ENCODE results near the gene SYT2. TPM values are rescaled to one million over a fixed set of nuclear protein-coding genes. Genes with fewer than 3 reads are reported as not detected.

Gene SYT2
- total and polyA plus RNA-seq, 2 of the 13 experiments (the other 11 are each of a cell fraction or from before 2014, with no cell fraction given): not detected

DNA sequence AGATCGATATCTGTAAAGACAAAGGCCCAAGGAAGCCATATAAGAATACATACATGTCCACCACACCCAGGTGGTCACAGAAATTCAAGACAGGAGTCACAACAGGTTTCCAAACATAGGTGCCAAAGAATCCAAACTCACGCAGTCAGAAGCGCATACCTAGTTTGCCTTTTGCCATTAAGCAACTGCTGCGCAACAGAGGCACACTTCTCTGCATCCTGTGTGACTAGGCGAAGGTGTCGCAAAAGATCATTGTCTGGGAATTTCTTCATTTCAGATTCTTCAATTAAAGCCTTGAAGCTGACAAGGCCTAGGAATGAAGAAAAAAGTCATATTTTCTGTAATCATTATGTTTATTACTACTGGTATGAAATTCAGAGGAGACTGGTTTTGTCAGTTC lies 32.2 kb upstream of the SYT2 start:
- Histone ChIP-seq H3K79me2 (ENCODE audit: insufficient read depth, low read length) (no peaks in the 10 kb centered on the region), H3K4me2 (ENCODE audit: low read depth, low read length) (no peak overlapping the region), H2AFZ (ENCODE audit: low read length) (no peak overlapping the region), H3K9ac (ENCODE audit: insufficient read depth, low read depth, low read length) (no peak overlapping the region), H4K20me1 (ENCODE audit: insufficient read depth, low read length) (no peaks in the 10 kb centered on the region), H3K4me3 (replicated peaks in 1 of 3; ENCODE audit: insufficient read depth in 1 of 3, low read depth in 2 of 3, low read length in 3 of 3) (no peak overlapping the region), H3K36me3 (replicated peaks in 1 of 2; ENCODE audit: control insufficient read depth in 1 of 2, insufficient read depth in 2 of 2, low read length in 2 of 2) (peaks cover 17 to 57% of the 10 kb centered on the region in 2 experiments), H3K27ac (ENCODE audit: extremely low read length, insufficient read depth, low read length) (no peak overlapping the region), H3K4me1 (ENCODE audit: insufficient read depth, low read length) (no peaks in the 10 kb centered on the region), H3K27me3 (ENCODE audit: control insufficient read depth in 1 of 2, insufficient read depth in 2 of 2, low read length in 2 of 2) (no peaks in the 10 kb centered on the region), H3K9me3 (ENCODE audit: low read length) (no peaks in the 10 kb centered on the region)
- 99% methylated on average over 6 of the region's 6 CpGs for WGBS (ENCODE audit: low lambda C conversion rate)
- POLR2A ChIA-PET: no interaction called here
- no peak for FAIRE-seq
- no peak for DNase-seq (ENCODE audit: low spot score)
- CTCF ChIA-PET (ENCODE audit: low intra/inter-chr PET ratio, low total read pairs): no interaction called here
- intact Hi-C loops (cut with micrococcal nuclease; ENCODE audit: unreplicated experiment): no loop called here
- no TSS peak for BruUV-seq (replicated peaks)
- no peak for ATAC-seq
- TF ChIP-seq, protein P1, sequence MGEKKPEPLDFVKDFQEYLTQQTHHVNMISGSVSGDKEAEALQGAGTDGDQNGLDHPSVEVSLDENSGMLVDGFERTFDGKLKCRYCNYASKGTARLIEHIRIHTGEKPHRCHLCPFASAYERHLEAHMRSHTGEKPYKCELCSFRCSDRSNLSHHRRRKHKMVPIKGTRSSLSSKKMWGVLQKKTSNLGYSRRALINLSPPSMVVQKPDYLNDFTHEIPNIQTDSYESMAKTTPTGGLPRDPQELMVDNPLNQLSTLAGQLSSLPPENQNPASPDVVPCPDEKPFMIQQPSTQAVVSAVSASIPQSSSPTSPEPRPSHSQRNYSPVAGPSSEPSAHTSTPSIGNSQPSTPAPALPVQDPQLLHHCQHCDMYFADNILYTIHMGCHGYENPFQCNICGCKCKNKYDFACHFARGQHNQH (CRISPR knock-in tag; IDR thresholded peaks at IDR 0.05): no peak
- TF ChIP-seq, protein P2, sequence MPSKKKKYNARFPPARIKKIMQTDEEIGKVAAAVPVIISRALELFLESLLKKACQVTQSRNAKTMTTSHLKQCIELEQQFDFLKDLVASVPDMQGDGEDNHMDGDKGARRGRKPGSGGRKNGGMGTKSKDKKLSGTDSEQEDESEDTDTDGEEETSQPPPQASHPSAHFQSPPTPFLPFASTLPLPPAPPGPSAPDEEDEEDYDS (CRISPR knock-in tag; IDR thresholded peaks at IDR 0.05): no peak
- TF ChIP-seq ZNF124 (CRISPR knock-in tag; IDR thresholded peaks at IDR 0.05): no peak
- TF ChIP-seq RBM22 (optimal IDR thresholded peaks at IDR 0.05; ENCODE audit: low read length): peak; percentile 21
- in situ Hi-C loops (cut with HindIII; ENCODE audit: extremely low pct_ligation_motif_present, low pct_unique_long_range_greater_than_20kb): no loop called here

DNA sequence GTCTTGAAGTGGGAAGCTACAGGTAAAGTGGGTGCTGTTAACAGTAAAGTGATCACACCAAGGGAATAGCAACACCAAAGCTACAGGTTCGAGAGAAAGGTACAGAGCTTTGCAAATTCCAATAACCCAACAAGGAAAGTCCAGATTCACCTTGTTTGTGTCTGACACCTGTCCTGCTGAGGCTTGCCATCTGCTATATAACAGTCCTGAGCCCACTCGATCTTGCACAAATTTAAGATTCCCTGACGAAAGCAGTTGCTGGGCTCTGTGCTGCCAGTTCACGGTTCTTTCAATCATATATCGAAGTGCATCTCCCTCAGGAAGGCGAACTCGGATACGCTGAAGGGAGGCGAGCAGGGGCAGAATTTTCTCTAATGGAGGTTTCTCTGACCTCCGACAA lies 23.0 kb upstream of the SYT2 start:
- H3K9me3 ChIP-seq (ENCODE audit: low read length): no peaks in the 10 kb centered on the region
- no TSS peak for BruUV-seq (replicated peaks)
- no peak overlapping the region for H3K4me2 ChIP-seq (ENCODE audit: low read depth, low read length)
- H3K9ac ChIP-seq (ENCODE audit: insufficient read depth, low read depth, low read length): no peak overlapping the region
- intact Hi-C loops (cut with micrococcal nuclease; ENCODE audit: unreplicated experiment): no loop called here
- ChIA-PET CTCF (ENCODE audit: low intra/inter-chr PET ratio, low total read pairs) (no interaction called here), POLR2A (no interaction called here)
- ATAC-seq (no peak), FAIRE-seq (no peak), DNase-seq (ENCODE audit: low spot score) (no peak)
- no peaks in the 10 kb centered on the region for H3K79me2 ChIP-seq (ENCODE audit: insufficient read depth, low read length)
- 97% methylated on average over 10 of the region's 10 CpGs for WGBS (ENCODE audit: low lambda C conversion rate)
- no peak overlapping the region for H3K27ac ChIP-seq (ENCODE audit: extremely low read length, insufficient read depth, low read length)
- H3K36me3 ChIP-seq (replicated peaks in 1 of 2; ENCODE audit: control insufficient read depth in 1 of 2, insufficient read depth in 2 of 2, low read length in 2 of 2): peaks cover 20 to 82% of the 10 kb centered on the region in 2 experiments
- no peak overlapping the region for H2AFZ ChIP-seq (ENCODE audit: low read length)
- H4K20me1 ChIP-seq (ENCODE audit: insufficient read depth, low read length): no peaks in the 10 kb centered on the region
- in situ Hi-C loops (cut with HindIII; ENCODE audit: extremely low pct_ligation_motif_present, low pct_unique_long_range_greater_than_20kb): no loop called here
- no peaks in the 10 kb centered on the region for H3K27me3 ChIP-seq (ENCODE audit: control insufficient read depth in 1 of 2, insufficient read depth in 2 of 2, low read length in 2 of 2)
- no peak overlapping the region for H3K4me3 ChIP-seq (replicated peaks in 1 of 3; ENCODE audit: insufficient read depth in 1 of 3, low read depth in 2 of 3, low read length in 3 of 3)
- TF ChIP-seq CEBPG (CRISPR knock-in tag; IDR thresholded peaks at IDR 0.05) (no peak), FOXK1 (CRISPR knock-in tag; IDR thresholded peaks at IDR 0.05; ENCODE audit: borderline replicate concordance, low read depth) (no peak), KDM4B (CRISPR knock-in tag; IDR thresholded peaks at IDR 0.05) (no peak), ZNF292 (CRISPR knock-in tag; IDR thresholded peaks at IDR 0.05; ENCODE audit: borderline replicate concordance, low read depth) (no peak), EP300 (IDR thresholded peaks at IDR 0.05; ENCODE audit: low read depth in 2 of 2, low read length in 2 of 2) (no peak), EP300 (CRISPR knock-in tag; IDR thresholded peaks at IDR 0.05; ENCODE audit: borderline replicate concordance) (no peak), HBP1 (CRISPR knock-in tag; IDR thresholded peaks at IDR 0.05; ENCODE audit: low read depth) (no peak)
- H3K4me1 ChIP-seq (ENCODE audit: insufficient read depth, low read length): no peaks in the 10 kb centered on the region
